NCI-H1417 treated with DMSO at 0.1 percent for 48 hours (cell line): ENCODE results near the gene HIF3A.
"Not testable (repeated sequence)": the region's sequence is repeated elsewhere in the genome, so short reads cannot be mapped to it uniquely, and the experiment has no call there.

ENCODE experiments used
- DNase-seq: peaks from one replicate; lab custom pipeline; 2025; lab: John Stamatoyannopoulos, UW

The HIF3A gene

DNA sequence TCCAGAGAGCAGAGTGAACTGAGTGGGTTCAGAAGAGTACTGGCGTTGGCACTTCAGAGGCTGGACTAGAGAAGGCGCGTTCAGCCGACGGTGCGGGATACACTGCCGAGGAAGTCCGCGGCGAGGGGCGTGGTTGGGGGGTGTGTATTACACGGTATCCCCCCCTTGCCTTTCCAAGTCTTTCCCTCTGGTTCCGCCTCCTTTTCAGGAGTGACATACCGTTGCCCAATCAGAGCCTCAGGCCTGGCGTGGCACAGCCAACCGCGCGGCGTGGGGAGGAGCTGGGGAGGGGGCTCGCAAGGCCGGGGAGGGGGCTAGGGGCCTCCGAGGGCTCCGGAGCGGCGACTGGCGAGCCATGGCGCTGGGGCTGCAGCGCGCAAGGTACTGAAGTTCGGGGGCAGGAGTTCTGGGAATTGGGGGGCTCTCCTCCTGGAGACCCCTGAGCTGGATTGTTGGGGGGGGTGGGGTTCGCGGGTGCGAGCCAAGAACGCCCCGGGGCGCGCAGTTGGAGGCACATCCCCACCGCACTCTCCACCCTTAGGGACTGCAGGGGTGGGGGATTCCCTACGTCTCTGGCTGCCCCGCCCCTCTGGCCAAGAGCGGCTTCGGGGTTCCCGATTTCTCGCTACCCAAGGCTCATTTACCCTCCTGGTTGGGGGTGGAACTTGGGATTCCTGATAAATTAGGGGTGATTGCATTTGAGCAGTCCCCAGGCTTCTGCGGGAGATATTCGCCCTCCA, at the start of gene HIF3A:
HIF3A (plus strand) TSS at position 321 of the 740 bp plus-strand sequence; CDS start at position 356, 35 bp downstream.
- DNase-seq, result no peak

DNA sequence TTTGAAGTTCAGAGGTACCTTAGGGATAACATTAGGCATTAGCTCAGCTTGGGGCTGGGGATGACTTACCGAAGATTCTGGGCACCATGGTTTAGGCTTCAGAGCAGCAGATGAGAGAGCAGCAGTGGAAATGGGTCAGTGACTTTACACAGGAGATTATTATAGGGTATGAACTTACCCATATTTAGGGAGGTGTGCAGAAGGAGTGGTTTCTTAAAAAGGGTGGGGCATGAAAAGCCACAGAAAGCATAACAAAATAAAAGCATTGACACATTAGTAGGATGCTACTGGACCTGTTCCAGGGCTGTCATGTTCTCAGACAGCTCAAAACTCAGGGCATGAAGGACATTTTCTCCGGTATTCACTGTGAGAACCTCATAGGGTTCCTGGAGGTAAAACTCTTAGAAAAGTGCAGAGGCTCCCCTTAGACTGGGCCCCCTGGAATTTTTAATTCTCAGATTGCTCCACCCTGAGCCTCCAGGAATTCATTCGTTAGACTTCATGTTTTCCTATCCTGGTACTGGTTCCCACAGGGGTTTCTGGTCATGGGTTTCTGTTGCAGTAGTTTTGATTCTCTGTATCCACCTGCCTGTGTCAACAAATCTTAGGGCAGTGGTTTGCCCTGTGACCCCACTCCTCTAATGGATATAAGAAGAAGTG, 46.6 kb upstream of the HIF3A start:
- DNase-seq, result no peak

DNA sequence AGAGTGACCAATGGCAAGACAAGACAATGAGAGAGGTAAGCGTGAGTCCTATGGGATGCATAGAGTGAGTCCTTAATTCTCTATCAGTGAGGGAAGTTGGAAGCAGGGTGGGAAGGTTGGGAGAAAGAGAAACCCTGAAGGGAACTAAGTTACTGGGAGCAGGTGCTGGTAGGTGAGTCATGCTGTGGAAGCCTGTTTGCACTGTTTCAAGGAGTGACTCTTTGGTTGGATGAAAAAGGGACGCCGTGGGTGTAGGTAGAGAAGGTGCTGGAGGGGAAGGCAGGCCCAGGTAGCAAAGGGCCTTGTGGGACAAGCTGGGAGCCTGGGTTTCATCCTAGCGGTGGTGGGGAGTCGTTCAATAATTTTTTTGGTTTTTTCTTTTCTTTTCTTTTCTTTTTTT, 45.4 kb upstream of the HIF3A start:
- DNase-seq, result no peak

DNA sequence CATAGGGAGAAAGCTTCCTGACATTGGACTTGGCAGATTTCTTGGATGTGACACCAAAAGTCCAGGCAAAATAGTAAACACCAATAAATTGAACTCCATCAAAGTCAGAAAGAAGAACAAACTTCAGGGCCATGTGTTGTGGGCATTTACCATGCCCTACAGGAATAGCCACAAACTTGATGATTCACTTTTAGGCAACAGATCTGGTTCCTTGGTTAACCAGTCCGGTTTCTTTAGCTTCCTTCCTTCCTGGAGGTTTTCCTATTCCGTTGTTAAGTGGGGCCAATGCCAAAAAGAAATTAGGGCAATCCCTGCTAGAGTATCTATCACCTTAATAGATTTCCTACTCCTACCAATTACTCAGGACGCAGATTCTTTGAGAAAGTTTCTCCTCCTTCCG, 42.1 kb upstream of the HIF3A start:
- DNase-seq, result no peak

DNA sequence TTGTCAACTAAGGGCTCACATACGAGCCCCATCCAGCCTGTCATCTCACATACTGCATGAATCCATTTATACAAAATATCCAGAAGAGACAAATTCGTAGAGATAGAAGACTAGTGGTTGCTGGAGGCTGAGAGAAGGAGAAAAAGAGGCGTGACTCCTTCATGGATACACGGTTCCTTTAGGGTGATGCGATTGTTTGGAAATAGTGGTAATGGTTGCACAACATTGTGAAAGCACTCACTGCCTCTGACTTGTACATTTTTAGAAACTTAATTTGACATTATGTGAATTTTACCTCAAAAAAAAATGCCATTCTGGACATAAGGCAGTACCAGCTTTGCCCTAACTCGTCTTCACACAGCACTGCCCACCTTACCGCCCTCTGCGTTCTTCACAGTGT, 40.0 kb upstream of the HIF3A start:
- DNase-seq, result no peak

DNA sequence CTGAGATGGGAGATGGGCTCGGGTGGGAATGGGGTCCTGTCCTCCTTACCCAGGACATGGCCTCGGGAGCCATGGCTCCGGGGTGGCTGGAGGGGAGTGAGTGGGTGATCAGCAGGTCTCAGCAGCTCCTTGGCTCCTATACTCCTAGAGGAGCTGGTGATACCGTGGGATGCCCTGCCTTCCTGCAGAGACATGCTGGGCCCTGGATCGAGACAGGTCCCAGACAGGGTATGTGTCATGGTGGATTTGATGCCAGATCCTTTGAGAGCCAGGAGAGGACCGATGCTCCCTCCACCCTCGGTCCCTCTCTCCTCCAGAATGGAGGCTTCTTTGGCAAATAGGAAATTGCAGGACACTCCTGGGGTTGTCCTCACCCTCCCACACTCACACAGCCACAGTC, 35.3 kb upstream of the HIF3A start:
- not testable (repeated sequence) for DNase-seq

DNA sequence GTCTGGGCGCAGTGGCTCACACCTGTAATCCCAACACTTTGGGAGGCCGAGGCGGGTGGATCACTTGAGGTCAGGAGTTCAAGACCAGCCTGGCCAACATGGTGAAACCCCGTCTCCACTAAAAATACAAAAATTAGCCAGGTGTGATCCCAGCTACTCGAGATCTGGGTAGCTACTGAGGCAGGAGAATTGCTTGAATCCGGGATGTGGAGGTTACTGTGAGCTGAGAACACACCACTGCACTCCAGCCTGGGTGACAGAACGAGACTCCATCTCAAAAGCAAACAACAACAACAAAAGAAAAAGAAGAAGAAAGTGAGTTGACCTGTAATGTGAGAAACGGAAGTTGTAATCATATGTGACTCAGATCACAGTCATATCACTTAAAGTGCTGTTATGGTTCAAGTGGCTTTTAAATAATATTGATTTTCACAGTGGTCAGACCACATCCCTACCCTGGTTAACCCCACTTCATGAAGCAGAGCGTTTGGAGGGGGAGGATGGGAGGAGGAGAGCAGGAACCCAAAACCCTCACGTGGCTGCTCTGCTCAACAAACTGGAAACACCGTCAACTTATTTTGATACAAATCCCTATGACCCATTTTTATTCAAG, 34.1 kb upstream of the HIF3A start:
- not testable (repeated sequence) for DNase-seq

DNA sequence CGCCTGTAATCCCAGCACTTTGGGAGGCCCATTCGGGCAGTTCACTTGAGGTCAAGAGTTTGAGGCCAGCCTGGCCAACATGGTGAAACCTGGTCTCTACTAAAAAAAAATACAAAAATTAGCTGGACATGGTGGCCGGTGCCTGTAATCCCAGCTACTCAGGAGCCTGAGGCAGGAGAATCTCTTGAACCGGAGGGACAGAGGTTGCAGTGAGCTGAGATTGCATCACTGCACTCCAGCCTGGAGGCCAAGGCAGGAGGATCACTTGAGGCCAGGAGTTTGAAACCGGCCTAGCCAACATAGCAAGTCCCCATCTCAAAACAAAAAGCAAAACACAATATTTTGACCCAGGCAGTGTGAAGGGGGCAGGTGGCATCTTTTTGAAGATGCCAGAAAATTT, 32.0 kb upstream of the HIF3A start:
- DNase-seq, result not testable (repeated sequence)

DNA sequence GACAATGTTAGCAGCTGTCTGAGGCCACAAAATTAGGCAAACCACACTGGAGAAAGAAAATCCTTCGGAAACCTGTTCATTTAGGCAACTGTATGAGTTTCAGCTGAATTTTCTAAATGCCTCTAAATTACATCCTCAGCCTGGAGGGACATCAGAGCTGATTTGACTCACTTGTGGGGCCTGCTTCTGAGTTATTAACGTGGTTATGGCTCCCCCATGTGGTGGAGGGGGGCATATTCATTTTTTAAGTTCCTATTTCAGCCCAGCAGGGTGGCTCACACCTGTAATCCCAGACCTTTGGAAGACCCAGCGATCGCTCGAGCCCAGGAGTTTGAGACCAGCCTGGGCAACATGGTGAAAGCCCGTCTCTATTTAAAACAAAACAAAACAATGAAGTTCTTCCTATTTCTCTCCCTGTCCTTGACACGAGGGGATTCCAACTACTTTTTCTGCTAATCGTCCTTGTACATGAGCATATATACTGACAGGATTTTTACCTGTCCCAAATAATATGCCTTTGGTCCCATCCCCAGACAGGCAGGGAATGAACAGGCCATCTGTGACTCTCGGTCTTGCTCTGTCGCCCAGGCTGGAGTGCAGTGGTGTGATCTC, 31.5 kb upstream of the HIF3A start:
- DNase-seq, result peak; percentile 21

DNA sequence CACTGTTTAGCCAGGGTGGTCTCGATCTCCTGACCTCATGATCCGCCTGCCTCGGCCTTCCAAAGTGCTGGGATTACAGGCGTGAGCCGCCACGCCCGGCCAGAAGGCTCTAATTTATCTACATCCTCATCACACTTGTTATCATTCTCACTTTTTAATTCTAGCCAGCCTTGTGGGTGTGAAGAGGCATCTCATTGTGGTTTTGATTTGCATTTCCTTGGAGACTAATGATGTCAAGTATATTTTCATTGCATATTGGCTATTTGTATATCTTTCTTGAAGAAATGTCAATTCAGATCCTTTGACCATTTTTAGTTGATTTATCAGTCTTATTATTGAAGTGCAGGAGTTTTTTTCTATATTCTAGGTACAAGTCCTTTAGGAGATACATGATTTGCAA, 27.7 kb upstream of the HIF3A start:
- DNase-seq, result no peak

DNA sequence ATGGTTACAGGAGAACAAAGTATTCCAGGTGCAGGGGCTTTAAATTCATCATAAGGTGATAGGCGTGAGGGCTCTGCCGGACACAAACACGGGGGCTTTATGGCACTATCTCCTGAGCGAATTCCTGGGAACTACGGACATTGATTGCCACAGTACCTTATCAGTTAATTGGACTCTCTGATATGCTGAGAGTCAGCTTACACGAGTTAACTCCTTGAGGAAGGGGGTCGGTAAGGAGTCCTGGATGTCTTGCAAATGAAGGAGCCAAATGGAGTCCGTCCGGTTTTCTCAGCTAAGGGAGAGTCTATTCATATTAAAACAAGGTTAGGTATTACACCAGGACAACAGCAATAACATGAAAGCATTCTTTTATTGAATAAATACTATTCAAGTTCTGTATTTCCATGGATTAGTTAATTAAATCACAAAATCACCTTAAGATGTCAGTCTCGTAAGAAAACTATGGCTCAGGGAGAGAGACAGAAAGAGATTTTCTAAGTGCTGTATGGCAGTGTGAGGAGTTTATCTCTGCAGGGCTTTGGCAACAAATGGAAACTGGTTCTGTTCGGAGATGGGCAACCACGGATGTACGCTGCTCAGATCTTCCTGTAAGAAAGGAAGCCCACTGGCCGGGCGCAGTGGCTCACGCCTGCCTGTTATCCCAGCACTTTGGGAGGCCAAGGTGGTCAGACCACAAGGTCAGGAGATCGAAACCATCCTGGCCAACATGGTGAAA, 26.2 kb upstream of the HIF3A start:
- DNase-seq, result no peak

DNA sequence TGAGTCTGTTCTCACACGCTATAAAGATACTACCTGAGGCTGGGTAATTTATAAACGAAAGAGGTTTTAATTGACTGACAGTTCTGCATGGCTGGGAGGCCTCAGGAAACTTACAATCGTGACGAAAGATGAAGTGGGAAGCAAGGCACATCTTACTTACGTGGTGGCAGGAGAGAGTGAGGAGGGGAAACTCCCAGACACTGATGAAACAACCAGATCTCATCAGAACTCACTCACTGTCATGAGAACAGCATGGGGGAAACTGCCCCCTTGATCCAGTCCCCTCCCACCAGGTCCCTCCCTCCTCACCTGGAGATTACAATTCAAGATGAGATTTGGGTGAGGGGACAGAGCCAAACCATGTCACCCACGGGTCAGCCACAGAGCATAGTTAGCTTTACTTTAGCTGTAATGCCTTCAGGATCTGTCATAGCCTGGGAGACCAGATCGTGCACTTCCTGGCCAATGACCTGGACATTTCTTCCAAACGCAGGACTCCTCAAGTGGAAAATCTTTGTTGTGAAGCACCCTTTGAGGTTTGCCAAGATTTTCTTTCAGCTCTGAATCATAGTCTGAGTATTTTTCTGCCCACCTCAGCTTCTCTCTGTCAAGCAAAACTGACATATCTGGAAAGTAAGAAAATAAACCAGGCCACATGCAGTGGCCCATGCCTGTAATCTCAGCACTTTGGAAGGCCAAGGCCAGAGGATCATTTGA, 25.2 kb upstream of the HIF3A start:
- no peak for DNase-seq

DNA sequence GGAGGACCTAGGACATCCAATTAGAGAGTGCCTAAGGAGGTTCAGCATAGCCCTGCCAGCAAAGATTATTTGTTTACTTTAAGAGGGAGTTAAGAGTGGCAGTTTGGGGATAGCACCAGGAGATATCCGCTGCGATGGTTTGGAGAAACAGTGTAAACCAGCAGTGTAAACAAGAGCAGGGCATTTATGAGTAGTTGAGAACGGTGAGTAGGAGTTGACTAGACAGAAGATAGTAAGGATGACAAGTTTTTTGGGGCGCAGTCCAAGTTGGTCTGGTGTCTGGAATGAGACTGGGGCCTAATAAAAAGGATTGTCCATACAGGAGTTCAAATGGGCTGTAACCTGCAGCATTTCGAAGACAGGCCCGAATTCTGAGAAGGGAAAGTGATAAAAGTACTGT, 22.9 kb upstream of the HIF3A start:
- DNase-seq, result not testable (repeated sequence)

DNA sequence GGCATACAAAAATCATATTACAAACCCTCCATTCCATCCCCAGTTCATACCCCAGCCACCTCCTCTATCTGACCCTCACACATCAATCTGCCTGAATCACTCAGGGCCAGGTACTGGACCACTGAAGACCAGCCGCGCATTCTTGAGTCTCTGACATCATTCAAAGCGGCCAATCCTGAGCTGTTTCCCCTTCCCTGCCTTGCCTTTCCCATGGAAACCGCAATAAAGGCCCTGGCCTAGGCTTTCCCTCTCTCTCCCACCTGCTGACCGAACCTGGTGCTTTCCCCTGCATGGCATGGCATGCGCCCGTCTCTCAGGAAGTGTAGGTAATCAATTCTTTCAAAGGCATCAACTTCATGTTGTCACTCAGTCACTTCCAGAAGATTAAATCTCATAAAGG, 17.7 kb upstream of the HIF3A start:
- no peak for DNase-seq

DNA sequence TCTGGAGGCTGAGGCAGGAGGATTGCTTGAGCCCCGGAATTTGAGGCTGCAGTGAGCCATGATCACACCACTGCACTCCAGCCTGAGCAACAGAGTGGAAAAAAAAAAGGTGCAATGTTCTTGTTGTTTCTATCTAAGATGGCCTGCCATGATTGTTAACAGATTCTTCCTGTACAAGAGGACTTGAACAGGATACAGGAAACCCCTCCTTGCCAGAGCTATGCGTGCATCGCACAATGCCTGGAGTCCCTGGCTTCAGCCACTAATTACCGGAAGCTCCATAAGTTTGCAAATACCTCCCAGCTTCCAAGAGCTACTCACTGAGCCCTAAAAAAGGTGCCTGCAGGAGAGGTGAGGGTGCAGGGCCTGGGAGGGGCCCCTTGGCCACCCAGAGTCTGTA, 13.1 kb upstream of the HIF3A start:
- DNase-seq, result no peak

DNA sequence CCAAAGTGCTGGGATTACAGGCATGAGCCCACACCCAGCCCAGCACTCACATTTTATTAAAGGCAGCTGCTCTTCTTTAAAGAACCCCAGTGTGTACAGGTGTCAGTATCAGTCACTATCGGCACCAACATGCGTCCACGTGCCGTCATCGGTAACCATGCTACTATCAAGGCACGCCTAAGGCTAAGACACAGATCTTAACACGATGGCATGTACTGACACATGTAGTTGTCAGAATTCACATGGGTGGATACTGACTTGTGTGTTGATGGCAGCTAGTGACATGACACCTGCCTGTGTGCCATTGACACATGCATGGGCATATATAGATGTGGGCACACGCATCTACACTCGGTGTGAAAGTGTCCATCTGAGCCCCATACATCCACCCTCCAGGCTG, 12.2 kb upstream of the HIF3A start:
- DNase-seq, result no peak

DNA sequence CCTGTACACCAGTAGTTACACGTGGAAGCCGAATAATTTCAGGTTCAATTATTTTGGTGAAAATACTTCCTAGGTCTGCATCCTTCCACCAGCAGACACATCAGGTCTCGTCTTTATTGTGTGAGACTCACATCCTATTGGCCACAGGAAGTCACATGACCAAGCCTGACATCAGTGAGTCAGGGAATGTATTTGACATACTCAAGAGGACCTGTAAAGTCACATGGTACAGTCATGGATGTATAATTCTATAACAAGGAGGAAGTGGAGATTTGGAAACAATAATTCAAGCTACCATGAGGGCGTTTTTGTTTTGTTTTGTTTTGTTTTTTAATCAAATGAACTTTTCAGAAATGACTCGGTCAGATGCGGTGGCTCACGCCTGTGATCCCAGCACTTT, 9.3 kb upstream of the HIF3A start:
- no peak for DNase-seq

DNA sequence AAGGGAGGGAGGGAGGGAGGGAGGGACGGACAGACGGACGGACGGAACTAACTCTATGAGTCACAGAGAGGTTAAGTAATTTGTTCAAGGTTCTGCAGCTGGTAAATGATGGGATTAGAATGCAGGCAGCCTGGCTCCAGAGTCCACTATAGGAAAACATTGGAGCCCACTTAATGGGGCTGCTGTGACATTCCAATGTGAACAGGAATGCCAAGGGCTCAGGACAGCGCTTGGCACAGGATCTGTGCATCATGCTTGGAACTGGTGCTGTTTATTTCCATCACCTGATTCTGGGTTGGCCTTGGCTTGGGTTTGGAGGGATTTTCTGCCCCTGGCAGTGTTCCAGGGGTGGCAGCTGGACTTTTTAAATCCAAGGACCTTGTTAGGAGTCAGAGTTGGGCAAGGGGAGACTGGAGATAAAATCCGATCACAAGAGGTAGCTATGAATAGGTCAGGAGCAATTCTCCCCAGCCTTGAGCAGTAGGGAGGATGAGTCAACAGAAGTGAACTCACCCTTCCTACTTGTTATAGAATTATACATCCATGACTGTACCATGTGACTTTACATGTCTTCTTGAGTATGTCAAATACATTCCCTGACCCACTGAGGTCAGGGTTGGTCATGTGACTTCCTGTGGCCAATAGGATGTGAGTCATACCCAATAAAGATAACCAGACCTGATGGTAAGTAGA, 7.8 kb upstream of the HIF3A start:
- DNase-seq, result no peak

DNA sequence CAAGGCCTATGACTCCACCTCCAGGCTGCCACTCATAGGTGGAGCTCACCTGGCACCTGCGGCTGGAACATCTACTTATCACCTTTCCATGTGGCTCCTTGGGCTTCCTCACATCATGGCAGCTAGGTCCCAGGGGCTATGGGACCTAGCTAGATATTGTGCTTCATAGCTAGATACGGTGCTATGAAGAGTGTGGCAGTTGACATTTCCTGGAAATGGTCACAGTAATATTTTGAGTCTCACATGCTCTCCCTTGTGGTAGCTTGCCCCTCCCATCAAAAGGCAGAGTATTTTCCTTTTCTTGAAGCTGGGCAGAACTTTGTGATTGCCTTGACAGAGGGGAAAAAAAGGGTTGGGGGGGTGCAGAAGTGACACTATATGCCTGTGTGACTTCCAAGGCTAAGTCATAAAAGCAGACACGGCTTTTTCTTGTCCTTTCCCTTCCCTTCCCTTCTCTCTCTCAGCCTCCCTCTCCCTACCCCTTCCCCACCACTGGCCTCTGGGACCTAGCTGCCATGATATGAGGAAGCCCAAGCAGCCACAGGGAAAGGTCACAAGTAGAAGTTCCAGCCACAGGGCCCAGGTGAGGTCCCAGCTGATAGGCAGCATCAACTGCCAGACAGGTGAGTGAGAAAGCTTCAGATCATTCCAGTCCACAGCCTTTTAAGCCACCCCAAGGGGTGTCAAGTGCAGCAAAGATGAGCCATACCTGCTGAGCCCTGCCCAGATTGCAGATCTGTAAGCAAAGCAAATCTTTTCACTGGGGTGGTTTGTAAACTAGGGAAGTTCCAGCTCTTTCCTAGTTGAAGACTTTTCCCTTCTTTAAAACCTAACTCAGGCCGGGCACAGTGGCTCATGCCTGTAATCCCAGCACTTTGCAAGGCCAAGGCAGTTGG, 6.9 kb upstream of the HIF3A start:
- DNase-seq, result no peak

DNA sequence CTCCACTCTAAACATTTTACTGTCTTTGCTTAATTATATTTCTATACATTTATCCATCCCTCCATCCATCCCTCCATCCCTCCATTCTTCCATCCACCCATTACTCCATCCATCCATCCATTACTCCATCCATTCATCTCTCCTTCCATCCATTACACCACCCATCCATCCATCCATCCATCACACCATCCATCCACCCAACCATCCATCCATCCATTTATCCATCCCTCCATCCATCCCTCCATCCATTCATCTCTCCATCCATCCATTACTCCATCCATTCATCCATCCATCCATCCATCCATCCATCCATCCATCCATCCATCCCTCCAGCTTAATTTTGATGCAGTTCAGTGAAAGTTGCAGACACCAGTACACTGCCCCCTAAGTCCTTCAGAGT, 5.0 kb upstream of the HIF3A start:
- DNase-seq, result no peak
